22Rv1 (cell line): ENCODE data around the gene WNK4.

ENCODE experiments used
- H3K27ac ChIP-seq: fragments of 450-650 bp; 2 replicates; pipeline ENCODE4 v1.5.1; 2017
- ZFX ChIP-seq: fragments of 450-650 bp; IDR thresholded peaks from 2 replicates; pipeline ENCODE4 v1.6.1; 2017; ENCODE audit warnings: antibody characterized with exemption, borderline replicate concordance
- TF ChIP-seq, protein P1 (sequence below): fragments of 450-650 bp; IDR thresholded peaks from 2 replicates; pipeline ENCODE4 v1.5.1; 2017; ENCODE audit warnings: mild to moderate bottlenecking

Gene WNK4

DNA sequence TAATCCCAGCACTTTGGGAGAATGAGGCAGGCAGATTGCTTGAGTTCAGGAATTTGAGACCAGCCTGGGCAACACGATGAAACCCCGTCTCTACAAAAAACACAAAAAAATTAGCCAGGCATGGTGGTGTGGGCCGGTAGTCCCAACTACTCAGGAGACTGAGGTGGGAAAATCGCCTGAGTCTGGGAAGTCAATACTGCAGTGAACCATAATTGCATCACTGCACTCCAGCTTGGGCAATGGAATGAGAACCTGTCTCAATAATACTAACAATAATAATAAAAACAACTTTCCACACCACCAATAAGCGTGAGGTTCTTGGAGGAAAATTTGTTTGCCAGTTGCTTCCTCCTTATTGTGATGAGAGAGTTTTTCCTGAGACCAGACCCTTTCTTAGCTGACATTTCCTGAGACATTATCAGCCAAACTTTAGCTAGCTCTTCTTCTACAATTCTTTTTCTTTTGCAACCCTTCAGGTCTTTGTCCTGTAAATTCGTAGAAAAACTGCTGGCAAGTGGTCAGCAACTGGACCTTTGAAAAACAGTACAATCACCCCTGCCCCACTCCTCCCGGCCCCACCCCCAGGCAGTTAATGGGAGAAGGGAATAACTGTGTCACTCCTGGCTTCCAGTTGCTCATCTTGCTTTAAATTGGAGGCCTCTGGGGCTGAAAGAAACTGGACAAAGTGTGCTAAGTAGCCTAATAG is 32.1 kb upstream of the WNK4 start:
- no peak overlapping the region for H3K27ac ChIP-seq
- TF ChIP-seq ZFX, result no peak
- TF ChIP-seq, protein P1, sequence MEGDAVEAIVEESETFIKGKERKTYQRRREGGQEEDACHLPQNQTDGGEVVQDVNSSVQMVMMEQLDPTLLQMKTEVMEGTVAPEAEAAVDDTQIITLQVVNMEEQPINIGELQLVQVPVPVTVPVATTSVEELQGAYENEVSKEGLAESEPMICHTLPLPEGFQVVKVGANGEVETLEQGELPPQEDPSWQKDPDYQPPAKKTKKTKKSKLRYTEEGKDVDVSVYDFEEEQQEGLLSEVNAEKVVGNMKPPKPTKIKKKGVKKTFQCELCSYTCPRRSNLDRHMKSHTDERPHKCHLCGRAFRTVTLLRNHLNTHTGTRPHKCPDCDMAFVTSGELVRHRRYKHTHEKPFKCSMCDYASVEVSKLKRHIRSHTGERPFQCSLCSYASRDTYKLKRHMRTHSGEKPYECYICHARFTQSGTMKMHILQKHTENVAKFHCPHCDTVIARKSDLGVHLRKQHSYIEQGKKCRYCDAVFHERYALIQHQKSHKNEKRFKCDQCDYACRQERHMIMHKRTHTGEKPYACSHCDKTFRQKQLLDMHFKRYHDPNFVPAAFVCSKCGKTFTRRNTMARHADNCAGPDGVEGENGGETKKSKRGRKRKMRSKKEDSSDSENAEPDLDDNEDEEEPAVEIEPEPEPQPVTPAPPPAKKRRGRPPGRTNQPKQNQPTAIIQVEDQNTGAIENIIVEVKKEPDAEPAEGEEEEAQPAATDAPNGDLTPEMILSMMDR, result no peak

DNA sequence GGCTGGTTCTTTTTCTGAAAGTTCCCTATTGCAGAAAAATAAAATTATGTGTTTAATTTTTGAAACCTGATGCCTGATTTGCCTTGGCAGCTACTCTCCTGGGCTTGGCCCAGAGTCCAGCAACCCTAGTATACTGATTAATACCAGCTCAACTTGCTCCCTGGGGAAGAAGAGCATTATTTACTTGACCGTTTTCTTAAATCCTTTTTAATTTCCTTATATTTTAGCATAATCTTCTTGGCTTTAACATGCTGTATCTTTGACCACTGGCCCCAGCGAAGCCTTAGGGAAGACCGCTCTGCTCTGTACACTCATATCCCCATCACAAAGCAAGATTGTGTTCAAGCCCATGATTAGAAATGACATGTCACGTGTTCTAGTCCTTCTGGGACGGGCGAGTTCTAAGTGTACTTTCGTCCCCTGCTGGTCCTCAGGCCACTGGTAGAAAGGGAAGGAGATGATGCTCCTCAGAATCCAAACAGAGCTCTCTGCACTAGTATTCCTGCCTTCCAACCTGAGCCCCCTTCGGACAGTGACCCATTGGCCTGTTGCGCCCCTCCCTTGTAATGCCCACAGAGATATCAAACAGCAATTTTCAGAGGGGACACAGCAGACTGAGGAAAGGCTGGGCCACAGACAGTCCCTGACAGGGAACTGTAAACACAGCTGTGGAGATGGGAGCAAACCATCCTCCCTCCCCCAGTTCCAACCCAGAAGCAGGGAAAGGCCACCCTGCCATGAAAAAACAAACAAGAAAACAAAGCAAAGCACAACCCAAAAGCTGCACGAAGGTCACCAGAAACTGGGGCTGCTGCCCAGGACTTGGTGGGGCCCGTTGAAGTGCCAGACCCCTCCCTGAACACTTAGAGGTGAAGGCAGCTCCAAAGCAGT is 31.3 kb upstream of the WNK4 start:
- H3K27ac ChIP-seq, result no peak overlapping the region
- no peak for TF ChIP-seq ZFX
- TF ChIP-seq, protein P1, result no peak

DNA sequence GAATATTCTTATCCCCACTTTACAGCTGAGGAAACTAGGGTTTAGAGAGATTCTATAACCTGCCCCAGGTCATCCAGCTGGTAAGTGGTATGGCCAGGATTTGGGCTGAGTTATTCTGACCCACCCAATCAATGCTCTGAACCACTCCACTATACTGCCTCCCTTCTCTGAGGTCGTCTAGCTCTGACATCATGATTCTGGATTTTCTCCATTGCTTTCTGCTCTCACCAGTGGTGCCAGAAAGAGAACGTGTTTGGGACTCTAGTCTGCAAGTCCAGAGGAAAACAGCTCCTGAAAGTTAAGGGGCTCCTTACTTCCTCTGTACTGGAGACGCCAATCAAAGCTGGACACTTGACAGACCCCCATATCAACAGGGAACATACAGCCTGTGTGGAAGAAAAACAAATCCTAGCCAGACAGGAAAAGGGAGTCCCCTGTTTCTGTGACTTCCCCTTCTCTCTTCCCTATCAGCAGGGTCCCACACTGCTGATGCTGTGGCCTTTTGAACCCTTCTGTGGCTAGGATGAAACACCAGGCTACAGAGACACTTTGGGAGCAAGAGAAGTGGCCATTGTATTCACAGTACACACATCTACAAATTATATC is 29.6 kb upstream of the WNK4 start:
- TF ChIP-seq ZFX, result no peak
- TF ChIP-seq, protein P1, result no peak
- H3K27ac ChIP-seq, result no peak overlapping the region

DNA sequence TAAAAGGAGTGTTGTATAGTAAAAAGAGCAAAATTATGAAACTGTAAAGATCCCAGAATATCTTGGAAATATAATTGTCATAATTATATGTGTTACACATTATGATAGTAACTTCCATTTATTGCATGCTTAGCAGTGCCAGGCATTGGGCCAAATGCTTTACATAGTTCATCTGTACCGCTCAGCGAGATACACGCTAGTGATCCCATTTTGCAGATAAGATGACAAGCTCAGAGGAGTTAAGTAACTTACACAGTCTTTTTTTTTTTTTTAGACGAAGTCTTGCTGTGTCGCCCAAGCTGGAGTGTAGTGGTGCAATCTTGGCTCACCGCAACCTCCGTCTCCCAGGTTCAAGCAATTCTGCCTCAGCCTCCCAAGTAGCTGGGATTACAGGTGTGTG is 28.8 kb upstream of the WNK4 start:
- TF ChIP-seq, protein P1, result no peak
- TF ChIP-seq ZFX, result no peak
- H3K27ac ChIP-seq, result no peak overlapping the region

DNA sequence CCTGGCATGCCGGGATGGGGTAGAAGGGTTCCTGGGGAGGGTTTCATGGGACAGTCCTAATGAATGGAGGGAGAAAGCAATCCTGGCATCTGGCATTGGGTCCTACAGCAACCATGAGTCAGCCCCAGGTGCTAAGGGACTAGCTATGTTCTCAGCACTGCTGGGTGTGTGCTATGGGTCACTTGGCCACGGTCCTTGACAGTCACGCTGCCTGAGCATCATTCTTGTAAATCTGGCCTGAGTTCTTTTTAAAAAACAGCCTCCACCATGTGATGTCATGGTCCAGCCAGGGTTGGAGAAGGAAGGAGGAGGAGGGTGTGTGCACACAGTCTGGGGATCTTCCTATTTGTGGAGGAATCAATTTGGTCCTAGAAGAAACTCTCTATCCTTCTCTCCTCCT is 25.6 kb upstream of the WNK4 start:
- TF ChIP-seq, protein P1, result no peak
- TF ChIP-seq ZFX, result no peak
- no peak overlapping the region for H3K27ac ChIP-seq

DNA sequence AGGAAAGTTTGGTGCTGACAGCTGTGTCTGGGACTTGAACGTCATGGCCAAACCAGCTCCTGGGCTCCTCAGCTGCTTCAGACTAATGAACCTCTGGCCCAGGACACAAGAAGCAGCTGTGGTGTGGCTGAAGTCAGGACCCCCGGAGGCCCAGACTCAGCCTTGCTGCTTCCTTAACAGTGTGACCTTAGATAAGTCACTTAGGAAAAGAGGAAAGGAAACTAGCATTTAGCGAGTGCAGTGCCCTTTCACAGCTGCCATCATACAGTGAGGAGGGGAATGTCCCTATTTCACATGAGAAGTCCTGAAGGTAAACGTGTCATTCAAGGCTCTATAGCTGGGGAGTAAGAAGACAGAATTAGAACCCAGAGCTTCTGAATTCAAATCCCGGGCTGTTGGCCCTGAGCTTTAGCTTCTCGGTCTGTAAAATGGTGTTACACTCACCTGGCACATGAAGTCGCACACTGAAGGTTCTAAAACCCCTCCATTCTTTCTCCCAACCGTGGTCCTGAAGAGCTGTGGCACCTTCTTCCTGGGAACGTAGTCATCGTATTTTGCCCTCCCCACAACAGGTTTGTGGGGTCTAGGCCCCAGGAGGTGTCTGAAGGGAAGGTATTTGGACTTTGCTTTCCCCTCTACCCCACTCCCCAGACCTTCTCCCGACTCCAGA is 20.3 kb upstream of the WNK4 start:
- TF ChIP-seq, protein P1, result no peak

More for the DNA sequence above, 20.3 kb upstream of the WNK4 start:
- H3K27ac ChIP-seq, result no peak overlapping the region
